GM19372 (cell line): ENCODE data around the gene GPS2.

ENCODE experiments used
- ATAC-seq: cut with Tn5 transposase; IDR thresholded peaks from one replicate; pipeline ENCODE4 v1.9.1; 2021; ENCODE audit warnings: mild to moderate bottlenecking, low read depth, moderate library complexity; ENCODE audit not compliant: unreplicated experiment

The GPS2 gene

DNA sequence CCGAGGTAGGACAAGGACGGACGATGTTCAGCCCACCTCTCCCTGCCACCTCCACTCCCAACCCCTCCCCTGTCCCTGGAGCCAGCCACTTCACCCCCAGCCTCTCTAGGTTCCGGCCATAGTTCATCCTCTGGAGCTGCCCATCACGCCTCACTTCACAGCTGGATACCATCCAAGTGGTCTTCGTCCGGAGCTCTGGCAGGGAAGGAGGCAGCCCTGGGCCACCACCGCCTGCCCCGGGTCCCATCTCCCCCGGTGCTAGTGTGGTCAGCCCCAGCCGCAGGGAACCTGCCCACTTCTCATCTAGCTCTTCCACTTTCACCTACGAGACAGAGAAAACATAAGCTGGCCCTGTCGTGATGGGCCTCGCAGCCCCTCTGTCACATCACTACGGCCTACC is 6.3 kb upstream of the GPS2 start:
- no peak for ATAC-seq

DNA sequence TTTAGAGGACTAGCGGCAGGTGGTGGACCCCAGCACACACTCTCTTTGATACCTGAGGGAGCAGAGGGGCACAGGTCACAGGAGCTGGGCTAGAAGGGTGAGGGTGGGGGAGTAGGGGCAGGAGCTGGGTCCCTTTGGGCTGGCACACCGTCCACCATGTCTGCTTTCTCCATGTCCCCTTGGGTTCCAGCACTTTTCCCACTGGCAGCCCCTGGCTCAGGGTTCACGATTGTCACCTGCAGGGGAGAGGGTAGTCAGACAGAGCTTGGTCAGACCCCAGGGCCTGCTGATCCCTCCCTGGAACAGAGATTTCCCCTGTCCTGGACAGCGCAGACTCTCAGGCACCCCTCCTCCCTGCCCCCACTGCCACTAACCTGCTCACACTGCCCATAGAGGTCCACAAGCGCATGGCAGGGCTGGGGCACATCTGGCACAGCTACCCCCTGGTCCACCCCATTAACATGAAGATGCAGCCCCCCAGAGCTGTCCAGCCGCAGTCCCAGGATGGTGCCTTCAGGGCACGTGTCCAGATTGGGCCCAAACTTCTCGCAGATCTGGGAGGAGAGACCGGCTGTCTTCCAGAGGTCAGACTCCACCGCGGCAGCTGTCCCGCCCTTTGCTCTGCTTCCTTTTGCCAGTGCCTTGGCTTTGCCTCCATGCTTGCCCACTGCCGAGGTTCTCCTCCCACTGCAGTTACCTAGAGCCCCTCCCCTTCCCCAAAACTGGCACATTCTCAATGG is 3.1 kb upstream of the GPS2 start:
- no peak for ATAC-seq

GRCh38 chr17:7317161-7317803 is 2.1 kb upstream of the GPS2 start:
- ATAC-seq, result no peak

GRCh38 chr17:7315570-7316235 is 543 bp upstream of the GPS2 start:
- no peak for ATAC-seq

DNA sequence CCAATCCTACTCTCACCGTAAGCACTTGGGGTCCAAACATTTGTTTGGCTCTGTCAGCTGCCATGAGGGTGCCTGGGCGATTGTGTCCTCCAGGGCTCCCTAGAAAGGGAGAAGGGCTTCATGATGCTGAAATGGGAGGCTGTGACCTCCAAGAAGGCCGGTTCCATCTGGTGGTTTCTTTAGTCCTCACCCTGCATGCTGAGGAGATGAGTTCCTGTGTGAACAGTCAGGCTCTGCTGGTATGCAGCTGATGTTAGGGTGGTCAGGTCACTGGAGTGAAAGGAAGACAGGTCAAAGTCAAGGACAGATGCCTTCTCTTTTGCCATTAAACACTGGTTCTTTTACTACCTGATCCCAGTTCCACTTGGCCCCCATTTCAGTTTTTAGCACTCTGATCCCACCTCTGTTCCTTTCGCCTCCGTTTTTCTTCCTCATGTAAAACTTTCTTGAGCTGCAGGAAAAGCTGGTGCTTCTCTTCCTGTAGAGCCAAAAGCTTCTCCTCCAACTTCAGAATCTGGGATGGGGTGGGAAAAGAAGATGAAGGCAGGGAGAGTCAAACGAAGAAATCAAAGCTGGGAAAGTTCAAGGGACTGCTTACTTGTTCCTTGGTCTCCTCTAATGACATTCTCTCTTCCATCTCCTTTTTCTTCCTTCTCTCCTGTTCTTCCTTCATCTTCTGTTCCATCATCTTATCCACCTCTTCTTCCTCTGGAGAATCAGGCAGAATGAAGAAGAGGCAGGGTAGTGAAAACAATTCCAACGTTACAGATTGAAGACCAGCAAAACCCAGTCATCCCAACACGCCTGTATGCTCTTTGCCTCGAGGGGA is 1.1 kb downstream of the GPS2 start:
- no peak for ATAC-seq

- ATAC-seq, result no peak
Observed at GRCh38 chr17:7313088-7313889, 1.9 kb downstream of the GPS2 start.

- no peak for ATAC-seq
Observed at GRCh38 chr17:7312432-7313087, 2.6 kb downstream of the GPS2 start.

DNA sequence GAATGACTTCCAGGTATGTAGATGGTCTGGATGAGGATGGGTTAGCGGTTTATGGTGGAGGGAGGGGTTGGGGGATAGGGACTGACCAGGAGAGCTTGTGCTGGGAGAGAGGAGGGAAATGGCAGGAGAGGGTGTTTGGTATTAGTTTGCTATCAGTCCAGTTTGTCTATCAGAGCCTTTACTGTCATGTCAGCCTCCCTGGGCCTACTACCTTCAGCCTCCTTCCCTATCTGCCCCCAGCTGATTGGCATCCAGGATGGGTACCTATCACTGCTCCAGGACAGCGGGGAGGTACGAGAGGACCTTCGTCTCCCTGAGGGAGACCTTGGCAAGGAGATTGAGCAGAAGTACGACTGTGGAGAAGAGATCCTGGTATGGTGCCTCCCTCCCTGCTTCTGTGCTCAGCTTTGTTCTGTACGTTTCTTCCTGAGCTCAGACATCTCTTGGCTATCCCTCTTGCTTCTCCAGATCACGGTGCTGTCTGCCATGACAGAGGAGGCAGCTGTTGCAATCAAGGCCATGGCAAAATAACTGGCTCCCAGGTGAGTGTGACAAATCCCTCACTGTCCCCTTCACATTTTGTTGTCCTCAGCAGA is 4.0 kb downstream of the GPS2 start:
- ATAC-seq, result no peak

DNA sequence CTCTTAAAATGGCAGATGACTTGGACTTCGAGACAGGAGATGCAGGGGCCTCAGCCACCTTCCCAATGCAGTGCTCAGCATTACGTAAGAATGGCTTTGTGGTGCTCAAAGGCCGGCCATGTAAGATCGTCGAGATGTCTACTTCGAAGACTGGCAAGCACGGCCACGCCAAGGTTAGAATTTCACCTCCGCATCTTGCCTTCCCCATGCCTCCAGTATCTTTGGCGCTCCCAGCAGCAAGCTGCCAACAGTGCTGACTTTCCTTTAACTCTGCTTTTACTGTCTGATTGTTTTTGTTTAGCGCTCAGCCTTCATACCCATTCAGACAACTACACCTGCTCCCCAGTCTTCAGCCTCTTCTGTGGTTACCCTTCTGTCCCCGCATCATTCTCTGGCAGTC is 5.5 kb downstream of the GPS2 start:
- no peak for ATAC-seq

DNA sequence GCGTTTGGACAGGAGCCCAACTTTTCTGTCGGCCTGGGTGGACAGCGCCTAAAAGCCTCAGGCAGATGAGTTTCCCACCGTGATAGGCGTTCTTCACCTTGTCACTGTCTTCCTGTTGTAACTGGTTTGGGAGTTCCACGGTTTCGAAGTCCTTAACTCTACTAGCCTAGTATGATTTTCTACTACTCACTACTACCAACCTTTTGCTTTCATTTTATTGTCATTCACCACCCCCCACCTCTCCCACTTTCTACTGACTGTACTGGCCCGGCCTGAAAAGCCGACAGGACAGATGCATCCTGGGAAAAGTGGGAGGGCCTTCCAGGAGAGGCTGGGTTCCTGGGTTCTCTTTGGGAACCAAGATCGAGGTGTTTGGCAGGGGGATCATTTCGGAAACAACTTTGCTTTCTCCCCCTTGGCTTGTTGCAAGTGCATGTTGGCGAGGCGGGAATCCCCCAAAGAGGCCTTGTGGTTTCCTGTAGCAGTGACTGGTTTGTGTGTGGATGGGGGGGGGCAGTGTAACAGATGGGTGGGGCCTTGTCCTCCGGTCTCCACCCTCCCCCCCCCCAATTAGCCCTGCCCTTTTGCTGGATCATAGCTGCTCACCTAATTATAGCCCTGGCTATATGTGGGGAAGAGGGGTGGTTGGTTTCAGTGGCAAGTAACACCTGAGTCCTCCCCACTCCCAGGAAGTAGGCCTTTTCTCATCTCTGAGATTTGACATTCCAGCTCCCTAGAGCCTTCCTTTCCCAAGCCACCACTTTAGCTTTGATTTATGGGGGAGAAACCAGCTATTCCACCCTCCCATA is 6.3 kb downstream of the GPS2 start:
- ATAC-seq, result no peak

DNA sequence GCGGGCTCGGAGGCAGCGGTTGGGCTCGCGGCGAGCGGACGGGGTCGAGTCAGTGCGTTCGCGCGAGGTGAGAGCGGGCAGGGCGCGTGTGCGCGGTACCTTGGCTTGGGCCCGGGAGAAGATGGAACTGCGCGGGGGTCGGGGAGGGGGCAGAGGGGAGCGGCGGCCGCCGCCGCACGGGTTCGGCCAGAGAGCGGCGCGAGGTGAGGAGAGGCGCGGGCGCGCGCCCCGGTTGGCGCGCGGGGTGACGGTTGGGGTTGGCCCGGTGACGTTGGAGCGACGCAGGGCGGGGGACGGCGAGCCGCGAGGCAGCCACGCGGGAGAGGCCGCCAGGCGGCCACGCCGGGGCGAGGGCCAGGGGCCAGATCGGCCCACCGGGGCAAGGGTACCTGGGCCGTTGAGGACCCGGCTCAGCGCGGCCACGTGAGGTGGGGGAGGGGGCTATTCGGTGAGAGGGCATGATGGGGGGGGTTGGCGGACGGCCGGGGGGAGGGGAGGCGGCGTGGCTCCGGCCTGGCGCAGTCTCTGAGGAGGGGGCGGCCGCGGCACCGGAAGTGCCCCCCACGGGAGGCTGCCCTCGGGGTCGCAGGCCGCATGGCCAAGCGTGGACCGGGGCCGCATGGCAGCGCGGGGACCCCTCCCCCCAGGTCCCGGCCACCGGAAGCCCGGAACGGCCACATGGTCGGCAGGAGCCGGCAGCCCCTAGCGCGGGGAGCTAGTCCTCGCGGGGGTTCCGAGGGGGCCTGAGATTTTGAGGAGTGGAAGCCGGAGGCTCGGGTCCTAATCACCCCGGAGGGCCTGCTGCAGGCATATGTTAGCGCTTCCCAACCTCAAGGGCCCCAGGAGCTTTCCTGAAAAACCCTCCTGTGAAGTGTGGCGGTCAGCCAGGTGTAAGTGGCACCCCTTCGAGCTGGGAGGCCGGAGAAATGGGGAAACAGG is 7.2 kb downstream of the GPS2 start:
- ATAC-seq, result no peak

GRCh38 chr17:7306911-7307685 is 8.1 kb downstream of the GPS2 start, which contains the start of gene EIF5A:
Gene EIF5A, plus strand, starts transcription at chr17:7307628. Its CDS starts 2,008 bp downstream, at chr17:7309636.
- peak; percentile 64 for ATAC-seq

GRCh38 chr17:7304179-7304578 is 11.0 kb downstream of the GPS2 start:
- no peak for ATAC-seq

GRCh38 chr17:7296189-7296861 is 18.8 kb downstream of the GPS2 start:
- no peak for ATAC-seq

GRCh38 chr17:7295230-7296180 is 19.7 kb downstream of the GPS2 start:
- ATAC-seq, result no peak
